Right lobe of liver (tissue), 6 donors: ENCODE data around the gene MME. TPM values are rescaled to one million over a fixed set of nuclear protein-coding genes. Genes with fewer than 3 reads are reported as not detected.

Experiments
- ATAC-seq, 4 donors: fragments of 200-7000 bp; cut with Tn5 transposase; one replicate each; pipeline ENCODE4 v1.9.1; 2020; ENCODE audit warnings: mild to moderate bottlenecking in 4 of 4, moderate library complexity in 4 of 4
- DNase-seq, 3 donors: peaks; one replicate each; pipeline ENCODE4 v3.0.0-alpha.2; 2020
- H3K27ac ChIP-seq, 3 donors: fragments of 200-600 bp; one replicate each; pipeline ENCODE4 v1.8.0; 2022
- H3K27me3 ChIP-seq, 2 donors: fragments of 200-600 bp; one replicate each; pipeline ENCODE4 v1.8.0; 2022
- H3K36me3 ChIP-seq, 4 donors: fragments of 200-600 bp; sonication (generic) in 1 of 4; one replicate each; pipeline versions ENCODE4 v1.5.1 to v1.8.0; 2017 to 2022; ENCODE audit warnings: control low read depth in 1 of 4
- H3K4me1 ChIP-seq, 4 donors: fragments of 200-600 bp; sonication (generic) in 1 of 4; one replicate each; pipeline versions ENCODE4 v1.5.1 to v1.8.0; 2017 to 2022; ENCODE audit warnings: control low read depth in 1 of 4
- H3K4me3 ChIP-seq, 3 donors: fragments of 200-600 bp; one replicate each; pipeline ENCODE4 v1.8.0; 2022
- H3K9me3 ChIP-seq, 4 donors: fragments of 200-600 bp; sonication (generic) in 1 of 4; one replicate each; pipeline versions ENCODE4 v1.5.1 to v1.8.0; 2017 to 2022; ENCODE audit warnings: control low read depth in 1 of 4
- CTCF ChIP-seq, 4 donors: fragments of 200-600 bp in 3 of 4; fragments of 450-650 bp in 1 of 4; IDR thresholded peaks; one replicate each; pipeline versions ENCODE4 v1.5.1 to v1.8.0; 2016 to 2022; ENCODE audit warnings: antibody characterized with exemption in 4 of 4, mild to moderate bottlenecking in 2 of 4
- POLR2A ChIP-seq: fragments of 450-650 bp; IDR thresholded peaks from one replicate; pipeline ENCODE4 v1.6.1; 2017; ENCODE audit warnings: antibody characterized with exemption, mild to moderate bottlenecking
- WGBS: methylation state at CpG from one replicate; pipeline ENCODE4 v1.1.6; 2018; ENCODE audit warnings: low coverage, low lambda C conversion rate; ENCODE audit not compliant: insufficient coverage; ENCODE audit errors: missing lambda C conversion rate; 5-methylcytosine and 5-hydroxymethylcytosine counted together
- intact Hi-C, 2 donors: fragments of 100-400 bp; cut with DNase I; formaldehyde crosslinking; loops; one replicate each; pipeline versions ENCODE4 v1.11.2 to v1.14.1; 2022
- total RNA-seq, 6 experiments: library from RNA; depleted of rRNA in 2 of 6; stranded (reverse); fragments of >200 nt in 2 of 6; fragmentation: NEBNext Ultra II Directional in 3 of 6; extraction: Animal tissue kit (Norgen Biotek cat#: 25700) in 3 of 6; gene quantifications; one replicate each; pipeline versions ENCODE4 v1.1.0 to v1.2.4, GENCODE V29; 2016 to 2023
- donor health status: DM: no; HTN: yes; CAD: no.
- donor health status: DM: no; HTN: no; CAD: no.
- donor health status: DM: no; HTN: no; CAD: no.
- donor health status: DM: no; HTN: yes; CAD: no.
- donor health status: DM: no; HTN: yes; CAD: no.

MME gene
- total RNA-seq, 6 experiments from 2014 or later: 9.9 to 79.1 (median 35.1) TPM

GRCh38 chr3:155197786-155198185, 117.7 kb downstream of the MME start:
- WGBS: 86% methylated on average over 2 of the region's 2 CpGs
- DNase-seq (no peak), ATAC-seq (no peak)
- no peak overlapping the region for H3K27ac ChIP-seq
- H3K4me3 ChIP-seq: no peak overlapping the region
- intact Hi-C loops: no loop called here
- H3K27me3 ChIP-seq: no peaks in the 10 kb centered on the region
- no peaks in the 10 kb centered on the region for H3K4me1 ChIP-seq
- no peaks in the 10 kb centered on the region for H3K36me3 ChIP-seq
- no peaks in the 10 kb centered on the region for H3K9me3 ChIP-seq
- TF ChIP-seq POLR2A (no peak), CTCF (IDR thresholded peaks at IDR 0.05) (no peak)

DNA sequence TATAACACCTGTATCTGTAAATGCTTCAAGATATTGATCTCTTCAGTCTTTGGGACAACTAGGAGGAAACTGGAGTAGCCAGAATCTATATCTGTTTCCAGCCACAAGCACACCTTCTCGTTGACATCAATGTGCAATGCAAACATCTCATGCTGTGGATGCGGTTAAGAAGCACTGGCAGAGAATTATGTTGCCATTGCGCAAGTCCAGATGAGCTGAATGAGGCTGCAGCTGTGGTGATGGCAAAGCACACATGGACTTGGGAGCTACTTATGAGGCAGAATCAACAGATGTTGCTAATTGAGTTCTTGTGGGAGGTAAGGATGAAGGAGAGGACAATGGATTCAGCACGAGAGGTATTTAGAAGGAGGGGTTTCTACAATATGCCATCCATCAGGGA, 122.5 kb downstream of the MME start:
- Histone ChIP-seq H3K36me3 (no peaks in the 10 kb centered on the region), H3K27me3 (no peaks in the 10 kb centered on the region), H3K4me3 (no peak overlapping the region), H3K4me1 (no peaks in the 10 kb centered on the region), H3K27ac (no peak overlapping the region), H3K9me3 (no peaks in the 10 kb centered on the region)
- WGBS: 56% methylated on average over 4 of the region's 4 CpGs
- no peak for ATAC-seq
- intact Hi-C loops: no loop called here
- TF ChIP-seq CTCF (IDR thresholded peaks at IDR 0.05) (no peak), POLR2A (no peak)
- no peak for DNase-seq

- Histone ChIP-seq H3K9me3 (no peaks in the 10 kb centered on the region), H3K27me3 (no peaks in the 10 kb centered on the region), H3K27ac (no peak overlapping the region), H3K4me3 (no peak overlapping the region), H3K4me1 (no peaks in the 10 kb centered on the region), H3K36me3 (no peaks in the 10 kb centered on the region)
- intact Hi-C loops: no loop called here
- DNase-seq (no peak), ATAC-seq (no peak)
- TF ChIP-seq POLR2A (no peak), CTCF (IDR thresholded peaks at IDR 0.05) (no peak)
Measured at GRCh38 chr3:155204851-155205250, 124.7 kb downstream of the MME start.

- intact Hi-C loops: no loop called here
- WGBS: 75% methylated on average over 4 of the region's 4 CpGs
- no peak for ATAC-seq
Measured at GRCh38 chr3:155208183-155208800, 128.2 kb downstream of the MME start.

More at GRCh38 chr3:155208183-155208800, 128.2 kb downstream of the MME start:
- TF ChIP-seq CTCF (IDR thresholded peaks at IDR 0.05) (no peak), POLR2A (no peak)
- no peak overlapping the region for H3K4me3 ChIP-seq
- no peaks in the 10 kb centered on the region for H3K27me3 ChIP-seq
- no peaks in the 10 kb centered on the region for H3K36me3 ChIP-seq
- H3K27ac ChIP-seq: no peak overlapping the region
- H3K9me3 ChIP-seq: no peaks in the 10 kb centered on the region
- DNase-seq: no peak
- H3K4me1 ChIP-seq: no peaks in the 10 kb centered on the region
